ENCODE results near the gene SORL1.
A peak's percentile ranks its signal among the peaks of the same experiment; 100 is the strongest.

Gene SORL1

GRCh38 chr11:121488641-121489040 lies 36.5 kb downstream of the SORL1 start:
- TF ChIP-seq CTCF (conservative IDR thresholded peaks at IDR 0.05; ENCODE audit: low read depth, low read length), result no peak
- no peak overlapping the region for H3K4me3 ChIP-seq (ENCODE audit: low read length)
- DNase-seq (ENCODE audit: low read depth), result no peak

GRCh38 chr11:121489823-121490222 lies 37.7 kb downstream of the SORL1 start:
- DNase-seq (ENCODE audit: low read depth), result no peak
- no peak for TF ChIP-seq CTCF (conservative IDR thresholded peaks at IDR 0.05; ENCODE audit: low read depth, low read length)
- no peak overlapping the region for H3K4me3 ChIP-seq (ENCODE audit: low read length)

GRCh38 chr11:121494355-121495099 lies 42.4 kb downstream of the SORL1 start:
- TF ChIP-seq CTCF (conservative IDR thresholded peaks at IDR 0.05; ENCODE audit: low read depth, low read length), result no peak
- DNase-seq (ENCODE audit: low read depth), result no peak
- no peak overlapping the region for H3K4me3 ChIP-seq (ENCODE audit: low read length)

GRCh38 chr11:121497176-121497998 lies 45.3 kb downstream of the SORL1 start:
- no peak overlapping the region for H3K4me3 ChIP-seq (ENCODE audit: low read length)
- no peak for TF ChIP-seq CTCF (conservative IDR thresholded peaks at IDR 0.05; ENCODE audit: low read depth, low read length)
- DNase-seq (ENCODE audit: low read depth), result peak; percentile 51

GRCh38 chr11:121499405-121499804 lies 47.3 kb downstream of the SORL1 start:
- DNase-seq (ENCODE audit: low read depth), result peak; percentile 40
- no peak for TF ChIP-seq CTCF (conservative IDR thresholded peaks at IDR 0.05; ENCODE audit: low read depth, low read length)
- no peak overlapping the region for H3K4me3 ChIP-seq (ENCODE audit: low read length)

- no peak overlapping the region for H3K4me3 ChIP-seq (ENCODE audit: low read length)
- no peak for DNase-seq (ENCODE audit: low read depth)
- TF ChIP-seq CTCF (conservative IDR thresholded peaks at IDR 0.05; ENCODE audit: low read depth, low read length), result no peak
Observed at GRCh38 chr11:121500275-121500674, 48.2 kb downstream of the SORL1 start.

Measured in retinal pigment epithelial cell (primary cell).